Right lobe of liver (tissue), 6 donors: ENCODE data around the gene IGF1R. TPM values are rescaled to one million over a fixed set of nuclear protein-coding genes. Genes with fewer than 3 reads are reported as not detected.

Experiments used
- ATAC-seq, 4 donors: fragments of 200-7000 bp; cut with Tn5 transposase; one replicate each; pipeline ENCODE4 v1.9.1; 2020; ENCODE audit warnings: mild to moderate bottlenecking in 4 of 4, moderate library complexity in 4 of 4
- DNase-seq, 3 donors: peaks; one replicate each; pipeline ENCODE4 v3.0.0-alpha.2; 2020
- H3K27ac ChIP-seq, 3 donors: fragments of 200-600 bp; one replicate each; pipeline ENCODE4 v1.8.0; 2022
- H3K27me3 ChIP-seq, 2 donors: fragments of 200-600 bp; one replicate each; pipeline ENCODE4 v1.8.0; 2022
- H3K36me3 ChIP-seq, 4 donors: fragments of 200-600 bp; sonication (generic) in 1 of 4; one replicate each; pipeline versions ENCODE4 v1.5.1 to v1.8.0; 2017 to 2022; ENCODE audit warnings: control low read depth in 1 of 4
- H3K4me1 ChIP-seq, 4 donors: fragments of 200-600 bp; sonication (generic) in 1 of 4; one replicate each; pipeline versions ENCODE4 v1.5.1 to v1.8.0; 2017 to 2022; ENCODE audit warnings: control low read depth in 1 of 4
- H3K4me3 ChIP-seq, 3 donors: fragments of 200-600 bp; one replicate each; pipeline ENCODE4 v1.8.0; 2022
- H3K9me3 ChIP-seq, 4 donors: fragments of 200-600 bp; sonication (generic) in 1 of 4; one replicate each; pipeline versions ENCODE4 v1.5.1 to v1.8.0; 2017 to 2022; ENCODE audit warnings: control low read depth in 1 of 4
- POLR2A ChIP-seq: fragments of 450-650 bp; IDR thresholded peaks from one replicate; pipeline ENCODE4 v1.6.1; 2017; ENCODE audit warnings: antibody characterized with exemption, mild to moderate bottlenecking
- WGBS: methylation state at CpG from one replicate; pipeline ENCODE4 v1.1.6; 2018; ENCODE audit warnings: low coverage, low lambda C conversion rate; ENCODE audit not compliant: insufficient coverage; ENCODE audit errors: missing lambda C conversion rate; 5-methylcytosine and 5-hydroxymethylcytosine counted together
- intact Hi-C, 2 donors: fragments of 100-400 bp; cut with DNase I; formaldehyde crosslinking; loops; one replicate each; pipeline versions ENCODE4 v1.11.2 to v1.14.1; 2022
- total RNA-seq, 6 experiments: library from RNA; depleted of rRNA in 2 of 6; stranded (reverse); fragments of >200 nt in 2 of 6; fragmentation: NEBNext Ultra II Directional in 3 of 6; extraction: Animal tissue kit (Norgen Biotek cat#: 25700) in 3 of 6; gene quantifications; one replicate each; pipeline versions ENCODE4 v1.1.0 to v1.2.4, GENCODE V29; 2016 to 2023
- TF ChIP-seq, protein P1 (sequence below), 4 donors: fragments of 200-600 bp in 3 of 4; fragments of 450-650 bp in 1 of 4; IDR thresholded peaks; one replicate each; pipeline versions ENCODE4 v1.5.1 to v1.8.0; 2016 to 2022; ENCODE audit warnings: antibody characterized with exemption in 4 of 4, mild to moderate bottlenecking in 2 of 4
- donor health status: DM: no; HTN: yes; CAD: no.
- donor health status: DM: no; HTN: no; CAD: no.
- donor health status: DM: no; HTN: no; CAD: no.
- donor health status: DM: no; HTN: yes; CAD: no.
- donor health status: DM: no; HTN: yes; CAD: no.

IGF1R gene
- total RNA-seq, 6 experiments from 2014 or later, result 2.5 to 5.3 (median 3.8) TPM

DNA sequence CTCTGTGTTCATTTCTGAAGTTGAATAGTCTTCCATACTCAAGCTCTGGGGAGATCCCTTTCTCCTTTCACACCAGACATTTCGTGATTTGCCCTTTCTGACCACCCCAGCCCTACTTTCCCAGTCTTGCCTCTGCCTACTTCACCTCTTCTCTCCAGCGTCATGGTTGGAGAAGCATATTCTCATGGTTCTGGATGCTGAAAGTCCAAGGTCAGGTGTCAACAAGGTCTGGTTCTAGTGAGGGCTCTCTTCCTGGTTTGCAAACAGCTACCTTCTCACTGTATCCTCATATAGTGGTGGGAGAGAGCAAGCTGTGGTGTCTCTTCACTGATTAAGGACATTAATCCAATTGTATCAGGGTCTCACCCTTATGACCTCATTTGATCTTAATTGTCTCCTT is 169.4 kb downstream of the IGF1R start:
- TF ChIP-seq, protein P1, sequence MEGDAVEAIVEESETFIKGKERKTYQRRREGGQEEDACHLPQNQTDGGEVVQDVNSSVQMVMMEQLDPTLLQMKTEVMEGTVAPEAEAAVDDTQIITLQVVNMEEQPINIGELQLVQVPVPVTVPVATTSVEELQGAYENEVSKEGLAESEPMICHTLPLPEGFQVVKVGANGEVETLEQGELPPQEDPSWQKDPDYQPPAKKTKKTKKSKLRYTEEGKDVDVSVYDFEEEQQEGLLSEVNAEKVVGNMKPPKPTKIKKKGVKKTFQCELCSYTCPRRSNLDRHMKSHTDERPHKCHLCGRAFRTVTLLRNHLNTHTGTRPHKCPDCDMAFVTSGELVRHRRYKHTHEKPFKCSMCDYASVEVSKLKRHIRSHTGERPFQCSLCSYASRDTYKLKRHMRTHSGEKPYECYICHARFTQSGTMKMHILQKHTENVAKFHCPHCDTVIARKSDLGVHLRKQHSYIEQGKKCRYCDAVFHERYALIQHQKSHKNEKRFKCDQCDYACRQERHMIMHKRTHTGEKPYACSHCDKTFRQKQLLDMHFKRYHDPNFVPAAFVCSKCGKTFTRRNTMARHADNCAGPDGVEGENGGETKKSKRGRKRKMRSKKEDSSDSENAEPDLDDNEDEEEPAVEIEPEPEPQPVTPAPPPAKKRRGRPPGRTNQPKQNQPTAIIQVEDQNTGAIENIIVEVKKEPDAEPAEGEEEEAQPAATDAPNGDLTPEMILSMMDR (IDR thresholded peaks at IDR 0.05), result no peak
- TF ChIP-seq POLR2A, result no peak
- Histone ChIP-seq H3K4me1 (no peaks in the 10 kb centered on the region), H3K4me3 (no peak overlapping the region), H3K9me3 (no peaks in the 10 kb centered on the region), H3K27ac (no peak overlapping the region), H3K36me3 (no peaks in the 10 kb centered on the region), H3K27me3 (no peaks in the 10 kb centered on the region)
- intact Hi-C loops, result no loop called here
- ATAC-seq (no peak), DNase-seq (no peak)
- 56% methylated on average over 2 of the region's 2 CpGs for WGBS

DNA sequence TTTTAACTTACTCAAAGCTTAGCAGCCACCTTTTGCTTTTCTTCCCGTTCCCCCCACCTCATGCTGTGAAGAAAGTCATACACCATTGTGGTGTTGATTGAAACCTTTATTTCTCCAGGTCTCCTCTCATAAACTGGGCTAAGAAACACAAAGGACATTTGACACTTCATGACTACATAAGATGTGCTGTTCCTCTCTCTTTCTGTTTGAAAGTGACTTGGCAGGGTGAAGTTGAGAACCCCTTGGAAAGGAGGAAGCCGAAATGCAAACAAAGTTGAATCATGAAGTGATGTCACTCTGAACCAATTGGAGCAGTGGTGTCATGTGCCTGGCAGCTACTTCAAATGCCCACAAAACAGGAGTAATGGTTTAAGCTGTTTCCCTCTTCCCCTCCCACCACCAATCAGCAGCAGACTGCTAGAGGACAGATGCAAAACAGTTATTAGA is 174.7 kb downstream of the IGF1R start:
- peak in 2 of 4 donors; percentile 23 to 51 for ATAC-seq
- intact Hi-C loops, result no loop called here
- DNase-seq, result no peak
- no peaks in the 10 kb centered on the region for H3K9me3 ChIP-seq
- no peaks in the 10 kb centered on the region for H3K36me3 ChIP-seq
- no peak overlapping the region for H3K4me3 ChIP-seq
- H3K27me3 ChIP-seq, result no peaks in the 10 kb centered on the region
- TF ChIP-seq, protein P1 (IDR thresholded peaks at IDR 0.05), result no peak
- no peak for TF ChIP-seq POLR2A
- 40% methylated on average over 2 of the region's 2 CpGs for WGBS
- no peak overlapping the region for H3K27ac ChIP-seq
- no peaks in the 10 kb centered on the region for H3K4me1 ChIP-seq

- ATAC-seq, result no peak
- TF ChIP-seq POLR2A, result no peak
- TF ChIP-seq, protein P1 (IDR thresholded peaks at IDR 0.05), result no peak
- no peak for DNase-seq
- Histone ChIP-seq H3K9me3 (peaks cover 0 to 4% (median 0%) of the 10 kb centered on the region in 4 donors), H3K27ac (no peak overlapping the region), H3K4me1 (no peaks in the 10 kb centered on the region), H3K36me3 (no peaks in the 10 kb centered on the region), H3K27me3 (no peaks in the 10 kb centered on the region), H3K4me3 (no peak overlapping the region)
- intact Hi-C loops, result no loop called here
These were observed 175.3 kb downstream of the IGF1R start for GRCh38 chr15:98823616-98824015.

- ATAC-seq, result no peak
- intact Hi-C loops, result no loop called here
- WGBS, result 82% methylated on average over 10 of the region's 10 CpGs
These were observed 176.3 kb downstream of the IGF1R start for GRCh38 chr15:98824595-98824994.

More at GRCh38 chr15:98824595-98824994, 176.3 kb downstream of the IGF1R start:
- no peaks in the 10 kb centered on the region for H3K4me1 ChIP-seq
- H3K36me3 ChIP-seq, result no peaks in the 10 kb centered on the region
- no peak for DNase-seq
- no peak overlapping the region for H3K27ac ChIP-seq
- H3K9me3 ChIP-seq, result peaks cover 0 to 14% (median under 1%) of the 10 kb centered on the region in 4 donors
- H3K27me3 ChIP-seq, result no peaks in the 10 kb centered on the region
- TF ChIP-seq, protein P1 (IDR thresholded peaks at IDR 0.05), result no peak
- no peak for TF ChIP-seq POLR2A
- H3K4me3 ChIP-seq, result no peak overlapping the region
